Left kidney (tissue), 2 donors: ENCODE results near the gene CLIP2. TPM values are rescaled to one million over a fixed set of nuclear protein-coding genes. Genes with fewer than 3 reads are reported as not detected.
"Not testable (repeated sequence)": the region's sequence is repeated elsewhere in the genome, so short reads cannot be mapped to it uniquely, and the experiment has no call there.

Experiments
- DNase-seq: peaks from one replicate; pipeline ENCODE4 v3.0.0-alpha.2; 2013
- polyA plus RNA-seq: library from polyadenylated mRNA; unstranded; fragments of 120-200 nt; gene quantifications from one replicate; pipeline ENCODE4 v1.2.1, GENCODE V29; 2013; ENCODE audit not compliant: insufficient read length

Gene CLIP2
- polyA plus RNA-seq, 1 donor = 22.3 TPM

DNA sequence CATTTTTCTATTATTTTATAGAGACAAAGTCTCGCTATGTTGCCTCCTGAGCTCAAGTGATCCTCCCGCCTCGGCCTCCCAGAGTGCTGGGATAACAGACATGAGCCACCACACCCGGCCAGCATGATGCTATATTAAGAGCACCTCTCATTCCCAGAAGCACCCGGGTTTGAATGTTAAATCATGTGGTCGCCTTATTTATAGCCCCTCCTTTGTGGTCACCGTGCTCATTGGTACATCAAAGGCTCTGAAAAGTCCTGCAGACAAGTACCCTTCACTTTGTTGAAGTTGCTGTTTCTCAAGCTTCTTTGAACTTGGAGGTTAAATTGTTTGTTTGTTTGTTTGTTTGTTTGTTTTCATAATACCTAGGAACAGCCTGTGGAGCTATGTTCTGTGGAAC is 40.0 kb downstream of the CLIP2 start:
- no peak for DNase-seq

DNA sequence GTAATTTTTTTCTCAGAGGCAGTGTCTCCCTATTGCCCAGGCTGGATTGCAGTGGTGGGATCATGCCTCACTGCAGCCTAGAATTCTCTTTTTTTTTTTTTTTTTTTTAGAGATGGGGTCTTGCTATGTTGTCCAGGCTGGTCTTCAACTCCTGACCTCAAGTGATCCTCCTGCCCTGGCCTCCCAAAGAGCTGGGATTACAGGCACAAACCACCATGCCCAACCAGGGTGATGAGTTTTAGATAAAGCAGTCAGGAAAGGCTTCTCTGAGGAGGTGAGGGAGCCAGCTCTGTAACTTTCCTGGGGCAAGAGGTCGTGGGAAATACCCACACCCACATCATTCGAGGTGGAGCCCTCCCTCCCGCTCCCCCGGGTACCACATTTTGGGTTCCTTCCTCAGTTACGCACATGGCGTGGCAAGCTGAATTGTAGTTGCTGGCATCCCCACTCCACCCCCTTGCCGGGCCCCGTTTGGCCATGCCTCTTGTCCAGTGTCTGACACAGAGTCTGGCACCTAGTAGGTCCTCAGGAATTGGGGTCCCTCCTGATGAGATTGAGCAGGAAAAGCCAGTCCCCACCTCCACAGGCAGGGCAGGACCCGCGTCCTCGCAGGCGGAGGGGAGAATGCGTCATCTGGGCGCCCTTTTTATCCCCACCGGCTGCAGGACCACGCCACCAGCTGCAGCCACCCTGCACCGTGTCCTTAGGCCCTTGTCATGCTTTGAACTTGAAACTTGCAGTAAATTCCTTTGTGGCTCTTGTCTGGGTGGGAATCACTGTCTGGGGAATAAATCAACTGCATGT is 43.4 kb downstream of the CLIP2 start:
- DNase-seq = peak; percentile 7

DNA sequence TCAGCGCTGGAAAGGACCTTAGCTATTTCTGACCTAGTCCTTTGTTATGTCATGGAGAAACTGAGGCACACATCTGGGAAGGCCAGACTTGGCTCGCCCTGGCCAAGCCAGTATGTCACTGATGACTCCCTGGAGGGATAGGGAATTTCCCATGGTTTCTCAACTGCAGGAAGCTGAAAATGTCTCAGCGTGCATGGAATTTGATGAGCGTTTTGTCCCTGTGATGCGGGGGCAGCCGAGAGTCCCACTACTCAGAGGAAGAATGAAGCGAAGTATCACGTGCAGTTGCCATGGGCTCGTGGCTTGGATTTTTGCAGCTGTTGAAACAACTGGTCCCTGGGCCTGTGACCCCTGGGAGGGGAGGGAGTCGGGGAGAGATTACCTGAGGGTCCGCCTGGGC is 44.8 kb downstream of the CLIP2 start:
- DNase-seq = no peak

DNA sequence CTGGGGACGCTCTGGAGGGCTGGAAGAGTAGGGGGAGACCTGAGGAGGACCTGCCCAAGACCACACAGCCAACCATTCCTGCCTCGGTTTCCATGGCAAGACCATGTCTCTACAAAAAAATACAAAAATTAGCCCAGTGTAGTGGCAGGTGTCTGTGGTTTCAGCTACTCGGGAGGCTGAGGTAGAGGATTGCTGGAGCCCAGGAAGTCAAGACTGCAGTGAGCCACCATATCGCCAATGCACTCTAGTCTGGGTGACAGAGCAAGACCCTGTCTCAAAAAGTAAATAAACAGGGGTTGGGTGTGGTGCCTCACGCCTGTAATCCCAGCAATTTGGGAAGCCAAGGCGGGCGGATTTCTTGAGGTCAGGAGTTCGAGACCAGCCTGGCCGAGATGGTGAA is 48.7 kb downstream of the CLIP2 start:
- DNase-seq = no peak

DNA sequence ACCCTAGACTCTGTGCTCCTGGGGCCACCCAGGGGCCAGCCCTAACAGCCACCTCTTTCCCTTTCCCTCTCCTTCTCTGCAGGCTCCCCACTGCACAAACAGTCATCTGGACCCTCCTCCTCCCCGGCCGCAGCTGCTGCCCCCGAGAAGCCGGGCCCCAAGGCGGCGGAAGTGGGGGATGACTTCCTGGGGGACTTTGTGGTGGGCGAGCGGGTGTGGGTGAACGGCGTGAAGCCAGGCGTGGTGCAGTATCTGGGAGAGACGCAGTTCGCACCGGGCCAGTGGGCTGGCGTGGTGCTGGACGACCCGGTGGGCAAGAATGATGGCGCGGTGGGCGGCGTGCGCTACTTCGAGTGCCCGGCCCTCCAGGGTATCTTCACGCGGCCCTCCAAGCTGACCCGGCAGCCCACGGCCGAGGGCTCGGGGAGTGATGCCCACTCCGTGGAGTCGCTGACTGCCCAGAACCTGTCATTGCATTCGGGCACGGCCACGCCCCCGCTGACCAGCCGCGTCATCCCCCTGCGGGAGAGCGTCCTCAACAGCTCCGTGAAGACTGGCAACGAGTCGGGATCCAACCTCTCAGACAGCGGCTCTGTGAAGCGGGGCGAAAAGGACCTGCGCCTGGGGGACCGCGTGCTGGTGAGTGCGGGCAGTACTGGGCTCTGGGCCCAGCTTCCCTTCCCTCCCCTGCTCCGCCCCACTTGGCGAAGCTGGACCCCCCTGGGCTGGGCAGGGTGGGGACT is 49.3 kb downstream of the CLIP2 start:
- no peak for DNase-seq

DNA sequence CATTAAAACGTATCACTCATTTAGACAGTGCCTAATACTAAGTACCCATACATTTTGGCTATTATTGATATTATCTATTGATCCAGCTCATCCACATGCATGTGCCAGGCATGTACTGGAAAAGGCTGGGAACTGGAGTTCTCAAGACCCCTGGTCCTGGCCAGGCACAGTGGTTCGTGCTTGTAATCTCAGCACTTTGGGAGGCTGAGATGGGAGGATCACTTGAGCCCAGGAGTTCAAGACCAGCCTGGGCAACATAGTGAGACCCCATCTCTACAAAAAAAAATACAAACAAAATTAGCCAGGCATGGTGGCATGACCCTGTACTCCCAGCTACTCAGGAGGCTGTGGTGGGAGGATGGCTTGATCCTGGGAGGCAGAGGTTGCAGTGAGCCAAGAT is 50.4 kb downstream of the CLIP2 start:
- DNase-seq = not testable (repeated sequence)

DNA sequence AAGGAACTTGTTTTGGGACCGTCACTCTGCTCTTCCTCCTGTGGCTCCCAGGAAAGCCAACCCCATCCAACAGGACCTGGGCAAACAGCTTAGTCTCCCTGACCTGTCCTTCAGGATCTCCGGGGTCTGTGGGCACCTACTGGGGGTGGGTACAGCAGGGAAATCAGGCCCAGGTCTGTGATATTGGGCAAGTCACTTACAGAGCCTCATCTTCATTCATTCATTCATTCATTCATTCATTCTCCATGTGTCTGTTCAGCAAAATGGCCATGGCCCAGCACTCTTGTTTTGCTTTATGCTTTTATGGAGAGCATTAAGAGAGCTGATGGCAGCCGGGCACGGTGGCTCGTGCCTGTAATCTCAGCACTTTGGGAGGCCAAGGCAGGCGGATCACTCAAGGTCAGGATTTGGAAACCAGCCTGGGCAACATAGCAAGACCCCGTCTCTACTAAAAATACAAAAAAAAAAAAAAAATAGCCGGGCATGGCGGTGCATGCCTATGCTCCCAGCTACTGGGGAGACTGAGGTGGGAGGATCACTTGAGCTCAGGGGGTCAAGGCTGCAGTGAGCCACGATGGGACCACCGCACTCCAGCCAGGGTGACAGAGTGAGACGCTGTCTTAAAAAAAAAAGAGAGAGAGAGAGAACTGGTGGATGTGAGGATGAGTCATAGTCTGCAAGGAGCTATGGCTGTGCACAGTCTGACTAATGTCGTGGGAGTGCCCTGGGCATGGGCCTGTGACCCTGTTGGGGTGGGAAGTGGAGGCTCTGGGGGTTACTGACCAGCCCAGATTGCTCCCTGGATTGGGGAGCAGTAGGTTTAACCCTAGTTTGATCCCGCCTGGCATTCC is 54.3 kb downstream of the CLIP2 start:
- no peak for DNase-seq

DNA sequence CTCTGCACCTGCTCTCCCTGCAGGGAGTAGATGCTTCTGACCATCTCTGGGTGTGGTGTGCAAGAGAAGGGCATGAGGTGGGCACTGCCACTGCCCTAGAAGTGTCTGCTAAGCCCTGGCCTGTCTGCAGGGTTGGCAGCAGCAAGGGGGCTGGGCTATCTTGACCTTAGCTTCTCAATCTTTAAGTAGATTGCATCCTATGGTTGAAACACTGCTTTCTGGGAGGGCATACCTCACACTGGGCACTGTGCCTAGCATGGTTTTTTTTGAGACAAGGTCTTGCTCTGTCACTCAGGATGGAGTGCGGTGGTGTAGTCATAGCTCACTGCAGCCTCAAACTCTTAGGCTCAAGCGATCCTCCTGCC is 54.9 kb downstream of the CLIP2 start:
- DNase-seq = no peak

DNA sequence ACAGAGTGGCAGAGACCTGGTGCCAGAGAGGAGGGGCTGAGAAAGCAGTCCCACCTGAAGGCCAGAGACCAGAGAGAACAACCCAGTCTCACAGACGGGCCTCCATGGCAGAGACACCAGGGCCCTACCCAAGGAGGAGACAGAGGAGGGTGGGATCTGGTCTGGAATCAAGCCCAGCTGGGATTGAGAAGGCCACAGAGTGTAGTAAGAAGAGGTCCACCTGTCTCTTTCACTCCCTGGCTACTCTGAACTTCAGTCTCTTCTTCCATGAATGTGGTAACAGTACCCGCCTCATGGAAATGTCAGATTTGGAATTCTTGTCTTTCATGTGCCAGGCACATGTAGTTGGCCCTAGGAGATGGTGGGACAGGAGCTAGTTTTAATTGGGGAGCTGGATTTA is 55.6 kb downstream of the CLIP2 start:
- DNase-seq = no peak

DNA sequence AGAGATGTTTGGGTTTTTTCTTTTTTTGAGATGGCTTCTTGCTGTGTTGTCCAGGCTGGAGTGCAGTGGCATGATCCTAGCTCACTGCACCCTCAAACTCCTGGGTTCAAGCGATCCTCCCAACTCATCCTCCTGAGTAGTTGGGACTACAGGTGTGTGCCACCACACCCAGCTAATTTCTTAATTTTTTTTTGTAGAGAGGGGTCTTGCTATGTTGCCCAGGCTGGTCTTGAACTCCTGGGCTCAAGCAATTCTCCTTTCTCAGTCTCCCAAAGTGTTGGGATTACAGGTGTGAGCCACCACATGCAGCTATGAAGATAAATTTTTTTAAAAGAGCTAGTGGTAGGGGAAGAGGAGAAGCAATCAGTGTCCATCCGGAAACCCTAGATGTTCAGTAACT is 56.8 kb downstream of the CLIP2 start:
- no peak for DNase-seq

DNA sequence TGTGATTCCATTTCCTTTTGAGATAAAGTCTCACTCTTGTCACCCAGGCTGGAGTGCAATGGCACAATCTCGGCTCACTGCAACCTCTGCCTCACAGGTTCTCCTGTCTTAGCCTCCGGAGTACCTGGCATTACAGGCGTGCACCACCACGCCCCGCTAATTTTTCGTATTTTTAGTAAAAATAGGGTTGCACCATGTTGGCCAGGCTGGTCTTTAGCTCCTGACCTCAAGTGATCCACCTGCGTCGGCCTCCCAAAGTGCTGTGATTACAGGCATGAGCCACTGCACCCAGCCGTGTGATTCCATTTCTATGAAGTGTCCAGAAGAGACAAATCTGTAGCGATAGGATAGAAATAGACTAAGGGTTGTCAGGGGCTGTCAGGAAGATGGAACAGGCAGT is 60.4 kb downstream of the CLIP2 start:
- no peak for DNase-seq

DNA sequence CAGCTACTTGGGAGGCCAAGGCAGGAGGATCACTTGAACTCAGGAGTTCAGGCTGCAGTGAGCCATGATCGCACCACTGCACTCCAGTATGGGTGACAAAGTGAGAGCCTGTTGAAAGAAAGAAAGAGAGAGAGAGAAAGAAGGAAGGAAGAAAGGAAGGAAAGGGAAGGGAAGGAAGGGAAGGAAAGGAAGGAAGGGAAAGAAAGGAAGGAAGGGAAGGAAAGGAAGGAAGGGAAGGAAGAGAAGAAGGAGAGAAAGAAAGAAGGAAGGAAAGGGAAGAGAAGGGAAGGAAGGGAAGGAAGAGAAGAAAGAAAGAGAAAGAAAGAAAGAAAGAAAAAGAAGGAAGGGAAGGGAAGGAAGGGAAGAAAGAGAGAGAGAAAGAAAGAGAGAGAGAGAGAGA is 61.5 kb downstream of the CLIP2 start:
- DNase-seq = no peak

DNA sequence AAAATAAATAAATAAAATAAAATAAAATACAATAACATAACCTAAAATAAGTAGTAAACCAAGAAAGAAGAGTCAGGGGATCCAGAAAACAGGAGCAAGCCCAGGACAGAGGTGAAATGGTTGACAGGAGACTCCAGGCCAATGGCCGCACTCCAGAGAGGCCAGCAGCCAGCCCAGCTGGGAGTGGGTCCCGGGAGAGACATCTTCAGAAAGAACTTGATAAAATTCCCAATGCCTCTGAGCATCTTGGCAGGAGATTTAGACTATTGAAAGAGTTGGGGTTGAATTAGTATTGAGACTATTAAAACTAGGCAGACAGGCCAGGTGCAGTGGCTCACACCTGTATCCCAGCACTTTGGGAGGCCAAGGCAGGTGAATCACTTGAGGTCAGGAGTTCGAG is 62.6 kb downstream of the CLIP2 start:
- no peak for DNase-seq

DNA sequence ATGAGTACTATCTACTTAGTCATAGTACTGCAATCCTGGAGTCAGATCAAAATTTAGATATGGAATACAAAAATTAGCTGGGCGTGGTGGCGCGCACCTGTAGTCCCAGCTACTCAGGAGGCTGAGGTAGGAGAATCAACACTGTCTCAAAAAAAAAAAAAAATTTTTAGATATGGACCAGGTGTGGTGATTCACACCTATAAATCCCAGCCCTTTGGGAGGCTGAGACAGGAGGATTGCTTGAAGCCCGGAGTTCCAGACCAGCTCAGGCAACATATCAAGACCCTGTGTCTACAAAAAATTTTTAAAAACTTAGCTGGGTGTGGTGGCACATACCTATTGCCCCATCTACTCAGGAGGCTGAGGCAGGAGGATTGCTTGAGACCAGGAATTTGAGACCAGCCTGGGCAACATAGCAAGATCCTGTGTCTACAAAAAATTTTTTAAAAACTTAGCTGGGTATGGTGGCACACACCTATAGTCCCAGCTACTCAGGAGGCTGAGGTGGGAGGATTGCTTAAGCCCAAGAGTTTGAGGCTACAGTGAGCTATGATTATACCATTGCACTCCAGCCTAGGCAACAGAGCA is 63.4 kb downstream of the CLIP2 start:
- not testable (repeated sequence) for DNase-seq

DNA sequence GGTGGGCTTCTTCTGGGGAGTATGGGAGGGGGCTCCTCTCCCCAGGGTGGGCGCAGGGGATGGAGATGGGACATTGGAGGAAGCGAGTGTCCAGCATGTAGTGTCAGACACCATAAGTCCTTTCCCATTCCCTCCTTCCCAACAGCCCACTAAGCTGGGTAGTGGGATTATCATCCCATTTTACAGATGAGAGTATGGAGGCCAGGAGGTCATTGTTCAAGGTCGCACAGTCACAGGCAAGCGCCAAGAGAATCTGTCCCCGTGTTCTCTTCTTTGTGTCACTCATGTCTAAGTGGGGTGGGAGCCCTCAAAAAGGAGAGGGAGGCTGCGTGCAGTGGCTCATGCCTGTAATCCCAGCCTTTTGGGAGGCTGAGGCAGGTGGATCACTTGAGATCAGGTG is 64.8 kb downstream of the CLIP2 start:
- no peak for DNase-seq

DNA sequence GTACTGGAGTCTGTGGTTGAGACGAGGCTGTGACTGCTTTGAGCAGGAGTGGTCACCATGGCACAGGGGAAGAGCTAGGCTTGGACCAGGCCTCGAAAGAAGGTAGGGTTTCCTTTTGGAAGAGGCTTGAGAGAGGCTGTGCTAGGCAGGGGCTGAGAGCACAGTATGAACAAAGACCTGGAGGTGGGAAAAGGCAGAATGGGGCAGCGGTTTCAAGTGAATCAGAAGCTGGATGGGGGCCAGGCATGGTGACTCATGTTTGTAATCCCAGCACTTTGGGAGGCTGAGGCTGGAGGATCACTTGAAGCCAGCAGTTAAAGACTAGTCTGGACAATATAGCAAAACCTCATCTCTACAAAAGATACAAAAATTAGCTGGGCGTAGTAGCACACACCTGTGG is 65.9 kb downstream of the CLIP2 start:
- no peak for DNase-seq

DNA sequence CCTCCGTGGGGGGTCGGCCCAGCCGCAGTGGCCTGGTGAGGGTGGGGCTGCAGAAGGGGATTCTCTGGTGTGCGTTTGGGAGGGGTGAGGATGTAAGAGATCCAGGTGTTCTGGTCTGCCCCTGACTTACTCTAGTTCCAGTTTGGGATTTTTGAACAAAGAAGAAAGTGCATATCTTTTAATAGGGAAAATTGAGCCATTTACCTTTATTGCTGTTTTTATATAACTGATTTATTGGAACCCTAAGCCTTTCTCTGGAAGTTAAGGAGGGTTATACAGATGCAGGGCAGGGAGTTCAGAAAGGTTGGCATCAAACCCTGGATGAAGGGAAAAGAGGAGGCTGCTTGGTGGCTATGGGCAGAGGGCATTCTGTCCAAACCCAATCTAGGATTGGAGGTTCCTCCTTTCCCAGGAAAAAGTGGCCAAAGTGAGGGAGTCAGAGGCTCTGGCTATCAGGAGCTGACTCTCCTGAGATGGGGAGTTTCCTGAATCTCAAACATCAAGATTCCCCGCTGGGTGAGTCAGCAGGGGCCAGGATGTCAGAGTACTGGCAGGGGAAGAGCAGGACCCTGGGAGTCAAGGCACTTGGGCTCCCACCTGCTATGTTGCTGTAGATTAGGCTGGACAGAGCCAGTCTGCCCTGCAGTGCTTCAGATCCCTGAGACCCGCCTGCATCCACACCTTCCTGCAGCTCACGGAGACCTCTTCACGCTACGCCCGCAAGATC is 67.5 kb downstream of the CLIP2 start:
- no peak for DNase-seq

DNA sequence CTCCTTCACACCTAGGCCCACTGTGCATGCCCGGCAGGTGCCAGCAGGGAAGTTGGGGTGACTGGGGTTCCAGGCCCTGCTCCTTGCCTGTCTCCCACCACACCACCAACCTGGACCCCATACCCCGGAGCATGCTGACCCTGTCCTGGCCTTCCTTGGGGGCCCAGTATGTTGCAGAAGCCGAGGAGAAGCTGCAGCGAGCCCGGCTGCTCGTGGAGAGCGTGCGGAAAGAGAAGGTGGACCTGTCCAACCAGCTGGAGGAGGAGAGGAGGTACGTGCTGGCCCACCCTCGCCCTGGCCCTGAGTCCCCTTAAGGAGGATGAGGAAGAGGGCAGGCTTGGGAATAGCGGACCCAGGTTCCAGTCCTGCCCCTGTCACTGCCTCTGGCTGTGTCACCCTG is 70.8 kb downstream of the CLIP2 start:
- DNase-seq = no peak

DNA sequence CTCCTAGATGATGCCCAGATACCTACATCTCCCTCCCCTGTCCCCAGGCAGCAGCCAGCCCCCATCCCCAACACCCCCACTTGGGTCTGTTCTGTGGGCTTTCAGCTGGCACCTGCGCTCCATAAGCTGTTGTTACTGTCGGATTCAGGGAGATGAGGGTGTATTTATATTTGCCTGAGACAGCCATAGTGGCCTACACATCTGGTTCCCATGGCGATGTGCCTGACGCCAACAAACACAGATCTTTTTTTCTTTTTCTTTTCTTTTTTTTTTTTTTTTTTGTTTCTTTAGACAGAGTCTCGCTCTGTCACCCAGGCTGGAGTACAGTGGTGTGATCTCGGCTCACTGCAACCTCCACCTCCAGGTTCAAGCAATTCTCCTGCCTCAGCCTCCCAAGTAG is 73.1 kb downstream of the CLIP2 start:
- no peak for DNase-seq

DNA sequence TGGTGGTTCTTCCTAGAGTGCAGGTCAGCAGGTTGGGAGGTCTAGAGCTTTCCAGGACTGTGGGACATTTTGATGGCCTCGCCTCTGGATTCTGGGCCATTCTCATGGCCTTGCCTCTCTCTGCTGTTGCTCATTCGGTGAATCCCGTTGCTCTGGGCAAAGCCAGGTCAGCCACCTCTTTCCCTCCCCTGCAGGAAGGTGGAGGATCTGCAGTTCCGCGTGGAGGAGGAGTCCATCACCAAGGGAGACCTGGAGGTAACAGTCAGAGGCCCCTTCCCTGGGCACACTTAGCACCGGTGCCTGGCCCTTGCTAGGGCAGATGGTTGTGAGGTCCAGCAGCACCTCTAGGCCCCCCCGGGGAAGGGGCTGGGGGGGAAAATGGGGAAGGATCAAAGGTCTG is 74.9 kb downstream of the CLIP2 start:
- DNase-seq = no peak

DNA sequence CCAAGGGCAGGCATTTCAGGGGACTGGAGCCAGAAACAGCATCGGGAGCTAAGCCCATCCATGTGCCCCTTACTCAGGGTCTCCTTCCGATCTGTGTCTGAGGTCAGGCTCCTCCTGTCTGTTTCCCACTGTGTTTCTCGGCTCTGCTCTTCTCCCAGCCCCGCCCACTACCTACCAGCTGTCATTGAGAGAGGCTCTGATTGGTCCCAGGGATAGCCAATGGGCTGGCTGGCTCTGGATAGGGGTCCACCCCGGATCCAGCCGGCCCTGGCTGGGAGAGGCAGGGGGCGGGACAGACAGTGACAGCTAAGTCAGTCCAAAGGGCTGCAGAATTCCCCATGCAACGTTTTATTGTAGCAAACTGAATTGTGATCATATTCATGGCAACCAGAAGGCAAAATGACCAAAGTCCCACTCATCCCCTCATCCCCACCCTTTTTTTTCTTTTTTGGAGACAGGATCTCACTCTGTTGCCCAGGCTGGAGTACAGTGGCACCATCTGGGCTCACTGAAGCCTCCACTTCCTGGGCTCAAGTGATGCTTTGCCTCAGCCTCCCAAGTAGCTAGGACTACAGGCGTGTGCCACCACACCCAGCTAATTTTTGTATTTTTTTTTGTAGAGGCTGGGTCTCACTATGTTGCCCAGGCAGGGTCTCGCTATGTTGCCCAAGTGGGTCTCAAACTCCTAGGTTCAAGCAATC is 76.3 kb downstream of the CLIP2 start:
- no peak for DNase-seq
